Islet of Langerhans (tissue), 1 donor: ENCODE data around the gene EDA.
A peak's percentile ranks its signal among the peaks of the same experiment; 100 is the strongest.

ENCODE experiments used
- FAIRE-seq: peaks from one replicate; lab custom pipeline; 2011; peaks lifted over from hg19 to GRCh38; lab: Jason Lieb, UNC

EDA gene

GRCh38 chrX:70026851-70027200 lies 410.9 kb downstream of the EDA start:
- FAIRE-seq = no peak

- no peak for FAIRE-seq
These were observed 413.9 kb downstream of the EDA start for GRCh38 chrX:70029863-70030262.

DNA sequence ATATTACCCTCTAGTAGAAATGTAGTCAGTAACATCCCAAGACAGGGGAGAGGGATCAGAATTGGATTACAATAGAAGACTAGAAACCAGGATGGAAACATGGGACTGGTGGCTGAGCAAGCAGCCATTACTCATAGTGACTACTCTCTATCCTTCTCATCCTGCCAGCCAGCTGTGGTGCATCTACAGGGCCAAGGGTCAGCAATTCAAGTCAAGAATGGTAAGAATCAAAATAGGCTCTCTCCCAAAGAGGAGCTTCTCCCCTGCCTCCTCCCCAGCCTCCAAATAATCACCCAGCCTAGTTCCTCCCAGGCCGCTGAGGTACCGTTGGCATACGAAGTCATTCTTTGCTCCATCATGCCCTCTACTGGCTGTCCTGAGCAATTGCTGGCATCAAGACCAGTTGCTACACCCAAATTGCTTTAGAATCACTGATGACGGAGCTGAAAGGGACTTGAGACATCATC lies 414.4 kb downstream of the EDA start:
- peak; percentile 89 for FAIRE-seq

DNA sequence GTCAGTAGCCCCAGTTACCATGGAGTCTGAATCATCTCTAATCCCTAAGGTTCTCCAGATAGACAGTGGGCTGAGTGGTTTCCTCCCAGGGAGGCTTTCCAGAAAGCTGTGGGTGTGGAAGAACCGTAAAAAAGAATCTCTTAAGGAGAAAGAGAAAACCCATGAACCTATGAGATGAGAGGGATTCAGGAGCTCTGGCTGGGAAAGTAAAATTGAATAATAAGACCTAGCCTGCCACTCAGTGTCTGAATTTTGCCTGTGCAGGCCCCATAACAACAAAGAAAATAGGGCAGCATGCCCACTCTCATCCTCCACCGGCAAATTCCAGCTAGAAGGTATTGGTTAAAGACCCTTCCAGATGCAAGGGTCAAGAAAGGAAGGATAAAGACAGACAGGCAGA lies 416.9 kb downstream of the EDA start:
- FAIRE-seq = no peak

- FAIRE-seq = no peak
These were observed 417.6 kb downstream of the EDA start for GRCh38 chrX:70033348-70034051.

DNA sequence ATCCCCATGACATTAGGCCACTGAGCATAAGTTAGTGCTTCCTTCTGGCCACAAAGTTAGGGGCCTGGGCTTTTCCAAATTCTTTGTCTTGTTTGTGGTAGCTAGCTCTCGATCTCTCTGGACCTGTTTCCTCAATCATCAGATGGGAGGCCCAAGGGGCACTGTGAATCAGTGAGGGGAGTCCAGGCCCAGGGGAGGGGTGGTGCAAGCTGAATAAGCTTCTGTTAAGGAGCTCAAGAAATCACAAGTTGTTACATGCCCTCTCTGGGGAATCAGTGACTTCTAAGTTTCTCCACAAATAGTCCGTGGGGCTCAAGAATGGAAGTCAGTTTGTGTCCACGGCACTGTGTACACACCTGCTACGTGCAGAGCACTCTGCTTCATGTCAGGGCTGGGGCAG lies 418.7 kb downstream of the EDA start:
- FAIRE-seq = no peak

DNA sequence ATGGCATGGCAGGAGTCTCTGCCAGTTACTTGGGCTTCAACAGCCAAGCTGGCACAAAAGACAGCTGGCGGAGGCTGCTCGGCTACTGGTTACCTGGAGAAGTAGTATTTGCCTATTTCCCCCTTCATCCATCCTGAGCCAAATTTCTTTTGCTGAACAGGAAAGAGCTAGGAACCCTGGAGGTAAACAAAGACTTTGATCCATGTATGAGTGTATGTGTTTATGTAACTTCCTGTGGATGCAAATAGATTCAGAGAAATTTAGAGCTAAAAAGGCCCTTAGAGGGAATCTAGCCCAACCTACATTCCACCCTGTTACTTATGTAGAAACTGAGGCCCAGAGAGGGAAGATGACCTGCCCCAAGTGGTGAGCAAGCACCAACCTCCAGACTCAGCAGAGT lies 422.6 kb downstream of the EDA start:
- FAIRE-seq = no peak

DNA sequence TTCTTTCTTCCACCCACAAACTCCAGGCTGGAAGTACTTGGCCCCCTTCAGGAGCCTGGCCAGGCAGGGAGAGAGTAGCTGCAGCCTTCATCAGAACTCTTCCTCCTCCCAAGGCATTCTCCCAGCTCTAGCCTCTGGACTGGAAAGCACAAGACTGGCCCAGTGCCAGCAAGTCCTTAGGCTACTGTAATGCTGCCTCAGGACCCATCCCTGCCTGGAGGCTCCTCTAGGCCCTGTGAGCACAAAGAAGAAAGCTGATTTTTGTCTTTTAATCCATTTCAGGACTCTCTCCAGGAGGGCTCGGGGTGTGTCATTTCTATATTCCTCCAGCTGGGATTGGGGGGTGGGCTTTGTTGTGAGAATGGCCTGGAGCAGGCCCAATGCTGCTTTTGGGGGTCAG lies 423.0 kb downstream of the EDA start:
- FAIRE-seq = no peak

DNA sequence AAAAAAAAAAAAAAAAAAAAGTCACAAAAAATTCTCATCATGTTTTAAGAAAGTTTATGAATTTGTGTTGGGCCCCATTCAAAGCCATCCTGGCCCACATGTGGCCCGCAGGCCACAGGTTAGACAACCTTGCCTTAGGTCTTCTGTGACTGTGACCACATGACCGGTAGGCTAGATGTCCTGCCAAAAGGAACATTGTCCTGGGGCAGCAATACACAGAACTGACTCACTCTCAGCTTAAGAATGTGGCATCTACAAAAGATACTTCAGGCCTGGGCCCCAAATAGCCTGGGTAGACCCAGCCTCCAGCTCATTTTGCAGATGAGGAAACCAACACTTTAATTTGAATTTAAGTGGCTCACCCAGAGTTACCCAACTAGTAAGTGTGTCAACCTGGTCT lies 423.8 kb downstream of the EDA start:
- FAIRE-seq = no peak

- no peak for FAIRE-seq
These were observed 426.1 kb downstream of the EDA start for GRCh38 chrX:70041993-70042392.

GRCh38 chrX:70042399-70043371 lies 426.8 kb downstream of the EDA start:
- no peak for FAIRE-seq

DNA sequence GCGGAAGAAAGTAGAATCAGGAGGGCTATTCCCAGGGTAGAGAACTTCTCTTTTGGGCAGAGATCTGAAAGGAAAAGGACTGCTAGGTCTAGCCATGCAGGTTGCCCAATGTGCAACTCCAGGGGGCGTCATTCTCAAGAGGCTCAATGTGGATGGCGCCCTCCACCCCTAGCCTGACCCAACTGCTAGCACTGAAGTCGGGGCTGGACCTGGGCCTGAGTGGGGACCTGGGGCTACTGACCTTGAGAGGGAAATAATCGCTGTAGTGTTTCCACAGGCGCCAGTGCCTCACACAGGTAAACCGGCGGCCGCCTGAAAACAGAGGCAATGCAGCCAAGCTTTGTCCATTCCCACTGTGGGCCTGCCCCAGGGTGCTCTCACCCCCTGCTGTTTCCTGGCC lies 427.8 kb downstream of the EDA start:
- no peak for FAIRE-seq

DNA sequence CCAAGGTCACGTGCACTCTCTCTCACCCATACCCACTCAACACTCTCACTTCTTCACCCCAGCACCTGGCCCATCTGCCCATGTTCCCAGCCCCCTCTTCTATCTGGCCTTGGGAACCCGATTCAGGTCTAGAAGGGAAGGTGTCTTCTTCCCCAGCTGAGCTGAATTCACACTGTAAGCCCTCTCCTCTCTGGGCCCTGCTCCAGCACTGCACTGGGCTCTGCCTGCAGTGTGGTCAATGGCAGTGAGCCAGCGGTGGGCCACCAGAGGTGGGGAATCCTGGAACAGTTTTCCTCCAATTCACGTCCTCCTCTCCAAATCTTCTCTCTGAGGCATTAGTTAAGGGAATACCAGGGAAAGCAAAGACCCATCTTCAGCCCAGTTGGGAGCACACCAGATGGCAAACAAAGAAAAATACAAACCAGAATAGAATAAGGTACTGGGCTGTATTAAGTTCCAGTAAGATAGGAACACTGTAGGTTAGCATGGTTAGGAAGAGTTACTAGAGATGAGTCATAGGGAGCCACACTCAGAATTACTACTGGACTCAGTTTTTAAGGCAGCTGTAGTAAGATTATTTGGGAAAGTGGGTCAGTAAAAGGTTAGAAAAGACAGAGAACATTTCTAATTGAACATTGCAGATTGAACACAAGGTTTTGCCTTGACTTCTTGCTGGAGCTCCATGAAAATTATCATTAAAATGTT lies 428.8 kb downstream of the EDA start:
- no peak for FAIRE-seq

- no peak for FAIRE-seq
These were observed 431.1 kb downstream of the EDA start for GRCh38 chrX:70046978-70047377.

- no peak for FAIRE-seq
These were observed 433.5 kb downstream of the EDA start for GRCh38 chrX:70049406-70049805.

DNA sequence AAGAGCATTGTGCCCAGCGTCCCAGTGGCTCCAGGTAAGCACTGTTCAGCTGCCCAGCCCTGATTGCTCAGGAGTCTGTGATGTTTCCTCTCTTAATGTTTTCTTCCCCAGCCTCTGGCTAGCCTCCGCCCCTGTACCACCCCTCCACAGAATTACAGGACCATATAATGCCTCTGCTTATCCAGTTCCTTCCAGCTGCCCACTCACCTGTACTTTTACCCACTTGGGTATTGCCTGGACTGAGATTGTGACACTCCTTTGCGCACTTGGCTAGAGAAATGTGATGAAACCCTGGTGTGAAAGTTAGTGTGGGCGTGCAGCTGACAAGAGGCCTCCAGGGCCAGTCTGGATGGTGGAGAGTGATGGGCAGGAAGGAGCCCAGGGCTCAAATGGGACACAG lies 434.0 kb downstream of the EDA start, which contains the start of gene AWAT2:
TSS of gene AWAT2 (minus strand) at position 14 of the 400 bp plus-strand sequence. CDS start at position 8, 6 bp downstream.
- FAIRE-seq = no peak

DNA sequence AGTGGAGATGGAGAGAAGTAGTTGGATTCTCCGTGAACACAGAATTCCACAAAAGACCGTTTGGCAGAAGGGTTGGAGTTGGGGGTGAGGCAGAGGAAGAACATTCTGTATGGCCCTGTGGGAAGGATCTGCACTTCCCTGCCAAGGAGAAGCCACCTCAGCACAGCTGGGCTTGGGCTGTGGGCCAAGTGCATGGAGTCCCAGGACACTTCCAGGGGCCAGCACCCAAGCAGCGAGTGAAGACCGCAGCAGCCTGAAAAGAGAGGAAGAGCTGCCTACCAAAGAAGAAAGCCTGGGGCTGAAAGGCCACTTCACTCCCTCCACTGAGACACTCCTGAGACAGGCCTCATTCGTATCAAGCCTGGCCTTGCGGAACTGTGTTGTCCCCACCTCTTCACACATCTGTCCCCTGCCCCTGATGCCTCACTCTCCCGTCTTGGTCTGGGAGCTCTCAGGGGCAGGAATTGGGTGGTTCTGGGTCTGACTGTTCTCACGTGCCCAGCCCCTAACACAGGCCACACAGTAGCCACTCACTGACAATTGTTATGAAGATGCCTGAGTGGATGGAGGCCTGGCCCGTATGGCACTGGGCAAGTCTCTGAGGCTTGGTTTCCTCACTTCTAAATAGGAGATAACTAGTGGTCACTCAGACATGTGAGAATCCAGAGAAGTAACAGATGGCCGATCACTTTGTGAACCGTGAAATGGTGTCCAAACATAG lies 437.1 kb downstream of the EDA start:
- no peak for FAIRE-seq

GRCh38 chrX:70054391-70054790 lies 438.5 kb downstream of the EDA start:
- FAIRE-seq = no peak

DNA sequence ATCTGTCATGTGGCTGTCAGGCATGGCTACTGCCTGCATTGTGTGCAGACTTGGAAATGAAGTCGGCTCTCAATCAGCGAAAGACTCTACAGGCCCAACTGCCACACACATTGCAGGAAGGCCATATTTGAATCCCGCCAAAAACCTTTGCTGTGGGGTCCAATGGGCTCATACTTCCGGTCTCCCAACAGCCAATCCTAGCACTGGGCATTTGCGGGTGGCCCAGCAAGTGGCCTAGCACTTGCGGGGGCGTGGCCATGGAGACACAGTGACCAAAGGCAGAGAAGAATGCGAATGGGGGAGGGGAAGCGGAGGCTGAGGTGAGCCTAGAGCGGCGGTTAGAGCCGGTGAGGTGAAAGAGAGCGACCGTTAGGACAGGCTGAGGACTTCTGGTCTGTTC lies 446.2 kb downstream of the EDA start, which contains the start of gene OTUD6A:
TSS of gene OTUD6A (plus strand) at position 382 of the 400 bp plus-strand sequence. CDS start 68 bp downstream, outside the sequence.
- FAIRE-seq = no peak

- FAIRE-seq = no peak
These were observed 447.1 kb downstream of the EDA start for GRCh38 chrX:70062961-70063550.

- no peak for FAIRE-seq
These were observed 450.7 kb downstream of the EDA start for GRCh38 chrX:70066646-70067045.

DNA sequence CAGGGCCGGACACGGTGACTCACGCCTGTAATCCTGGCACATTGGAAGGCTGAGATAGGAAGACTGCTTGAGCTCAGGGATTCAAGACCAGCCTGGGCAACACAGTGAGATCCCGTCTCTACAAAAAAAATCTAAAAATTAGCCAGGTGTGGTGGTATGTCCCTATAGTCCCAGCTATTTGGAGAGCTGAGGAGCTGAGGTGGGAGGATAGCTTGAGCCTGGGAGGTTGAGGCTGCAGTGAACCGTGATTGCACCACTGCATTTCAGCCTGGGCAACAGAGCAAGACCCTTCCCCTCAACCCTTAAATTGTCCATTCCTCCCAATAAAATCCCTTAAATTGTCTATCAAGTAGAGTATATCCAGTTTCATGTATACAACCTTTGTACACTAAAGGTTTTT lies 463.4 kb downstream of the EDA start:
- FAIRE-seq = no peak
